DMS 273 (cell line): ENCODE data around the gene ALX3.

ENCODE experiments used
- DNase-seq: peaks from one replicate; lab custom pipeline; 2025; ENCODE audit not compliant: unreplicated experiment; lab: John Stamatoyannopoulos, UW

ALX3 gene

DNA sequence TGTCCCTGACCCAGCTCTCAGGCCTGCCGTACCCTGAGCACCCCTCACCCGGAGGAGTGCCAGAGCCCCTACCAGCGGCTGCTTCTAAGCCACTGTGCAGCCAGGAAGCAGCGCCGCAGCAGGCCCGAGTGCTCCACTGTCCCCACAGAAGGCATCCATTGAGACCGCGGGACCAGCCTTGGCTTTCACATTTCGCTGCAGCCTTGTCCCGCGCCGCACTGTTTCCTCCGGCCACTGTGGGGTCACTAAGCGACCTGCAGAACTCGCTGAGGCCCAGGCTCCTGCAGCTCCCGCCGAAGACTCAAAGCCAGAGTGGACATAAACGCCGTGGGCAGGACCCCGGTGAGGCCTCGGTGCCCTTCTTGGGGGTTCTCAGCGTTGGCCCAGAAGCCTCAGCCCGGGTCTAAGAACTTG, 3.0 kb downstream of the ALX3 start:
- no peak for DNase-seq

DNA sequence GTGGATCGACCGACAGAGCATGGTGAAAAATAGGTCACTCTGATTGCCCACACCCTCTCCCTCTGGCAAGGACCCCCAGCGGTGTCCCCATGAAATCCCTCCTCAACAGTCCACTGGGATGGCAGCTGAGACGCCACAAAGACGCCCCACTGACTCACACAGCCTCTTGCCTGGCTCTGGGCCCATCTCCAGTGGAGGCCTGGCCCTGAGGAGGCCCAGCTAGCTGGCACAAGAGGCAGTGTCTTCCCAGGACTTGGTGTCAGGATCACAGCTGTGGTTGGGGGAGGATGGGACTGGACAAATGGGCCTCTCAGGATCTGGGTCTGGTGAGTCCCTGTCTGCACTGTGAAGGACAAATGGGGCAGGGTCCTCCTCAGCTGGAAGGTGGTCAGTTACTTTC, 4.6 kb downstream of the ALX3 start:
- no peak for DNase-seq

DNA sequence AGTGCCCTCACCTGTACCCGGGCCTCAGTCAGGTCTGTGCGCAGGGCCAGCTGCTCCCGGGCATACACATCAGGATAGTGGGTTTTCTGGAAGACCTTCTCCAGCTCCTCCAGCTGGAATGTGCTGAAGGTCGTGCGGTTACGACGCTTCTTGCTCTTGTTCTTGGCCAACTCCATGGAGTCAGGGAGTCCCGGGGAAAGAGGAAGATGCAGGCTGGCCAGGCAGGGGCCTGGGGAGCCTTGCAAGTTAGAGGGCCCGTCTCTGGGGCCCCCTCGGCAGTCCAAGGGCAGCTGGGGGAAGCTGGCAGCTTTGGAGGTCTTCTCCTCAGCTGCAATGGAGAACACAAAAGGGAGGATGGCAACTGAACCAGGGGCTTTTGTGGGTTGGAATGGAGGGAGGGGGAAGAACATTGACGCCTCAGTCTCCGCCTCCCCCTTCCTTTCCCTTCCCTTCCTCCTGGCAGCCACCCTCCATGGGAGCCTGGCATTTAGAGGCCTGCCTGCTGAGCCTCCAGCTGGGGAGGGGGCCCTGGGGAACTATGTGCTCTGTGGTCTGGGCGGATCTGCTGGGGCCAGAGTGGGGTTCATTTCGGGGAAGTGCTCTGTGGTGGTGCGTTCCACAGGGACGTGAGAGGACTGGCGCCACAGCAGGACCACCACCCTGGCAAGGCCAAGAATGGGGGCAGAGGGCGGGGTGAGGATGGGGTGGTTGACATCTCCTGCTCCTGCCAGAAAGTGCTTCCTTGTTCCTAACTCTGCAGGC, 5.7 kb downstream of the ALX3 start:
- no peak for DNase-seq

DNA sequence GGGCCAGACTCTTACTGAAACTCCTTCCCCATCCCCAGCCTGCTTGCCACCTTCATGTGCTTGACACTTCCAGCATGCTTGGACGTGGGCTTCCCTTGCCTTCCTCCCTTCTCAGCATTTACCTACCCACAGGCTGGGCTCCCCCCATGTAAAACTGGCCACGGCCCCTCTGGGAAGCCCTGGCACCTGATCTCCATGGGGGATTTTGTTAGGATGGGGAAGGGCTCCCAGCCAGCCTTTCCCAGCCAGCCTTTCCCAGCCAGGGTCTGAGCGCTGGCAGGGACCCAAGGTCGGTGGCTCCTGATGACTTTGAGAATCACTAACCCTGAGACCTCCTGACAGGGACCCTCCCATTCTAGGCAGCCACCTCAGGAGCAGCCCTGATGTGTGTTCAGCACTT, 6.7 kb downstream of the ALX3 start:
- DNase-seq = no peak

DNA sequence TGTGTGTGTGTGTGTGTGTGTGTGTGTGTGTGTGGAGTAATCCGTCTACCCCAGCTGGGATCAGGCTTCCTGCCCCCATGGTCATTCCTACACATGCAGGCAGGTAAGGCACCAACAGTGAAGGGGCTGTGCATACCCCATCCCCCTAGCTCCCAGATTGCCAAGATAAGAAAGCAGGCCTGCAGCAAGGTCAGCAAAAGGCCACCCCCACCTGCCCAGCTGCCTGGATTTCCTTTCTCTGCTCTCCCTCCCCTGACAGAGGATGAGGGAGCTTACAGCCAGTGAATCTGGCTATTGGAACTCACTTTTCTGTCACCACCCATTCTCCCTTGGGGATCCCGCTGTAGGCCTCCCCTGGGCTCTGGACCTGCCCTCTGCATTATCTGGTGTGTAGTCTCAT, 7.9 kb downstream of the ALX3 start:
- DNase-seq = no peak

DNA sequence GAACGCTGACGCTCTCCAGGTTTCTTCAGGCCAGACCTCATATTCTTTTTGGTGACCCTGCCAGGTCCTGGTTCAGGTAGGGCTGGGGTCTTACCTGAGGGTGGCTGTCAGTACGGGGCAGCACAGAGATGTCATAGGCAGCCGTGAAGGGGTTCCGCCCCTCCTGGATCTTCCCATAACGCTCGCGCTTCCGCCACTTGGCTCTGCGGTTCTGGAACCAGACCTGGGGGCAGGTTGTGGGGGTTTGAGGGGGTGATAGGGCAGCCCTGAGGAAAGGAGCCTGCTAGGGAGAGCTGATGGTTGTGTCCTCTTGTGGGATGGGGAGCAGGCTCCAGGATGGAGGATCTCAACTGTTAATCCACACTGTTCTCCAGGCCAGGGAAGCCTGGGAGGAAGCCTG, 9.1 kb downstream of the ALX3 start:
- DNase-seq = no peak

DNA sequence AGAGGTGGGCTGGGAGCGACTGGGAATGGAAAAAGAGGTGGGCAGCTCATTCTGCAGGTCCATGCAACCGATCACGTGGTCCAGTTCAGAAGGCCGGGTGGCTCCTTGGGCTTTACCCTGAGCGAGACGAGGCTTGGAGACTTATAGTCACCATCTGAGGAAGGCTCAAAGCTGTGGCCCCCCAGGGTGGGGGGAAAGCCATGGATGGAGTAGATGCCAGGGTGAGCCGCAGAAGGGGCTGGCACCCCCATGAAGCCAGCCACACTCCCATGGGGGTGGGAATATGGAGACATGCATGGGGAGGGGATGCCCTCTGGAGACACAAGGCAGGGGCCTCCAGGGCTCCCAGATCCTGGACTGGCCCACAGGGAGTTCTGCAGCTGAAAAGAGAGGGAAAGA, 9.8 kb downstream of the ALX3 start:
- DNase-seq = no peak

DNA sequence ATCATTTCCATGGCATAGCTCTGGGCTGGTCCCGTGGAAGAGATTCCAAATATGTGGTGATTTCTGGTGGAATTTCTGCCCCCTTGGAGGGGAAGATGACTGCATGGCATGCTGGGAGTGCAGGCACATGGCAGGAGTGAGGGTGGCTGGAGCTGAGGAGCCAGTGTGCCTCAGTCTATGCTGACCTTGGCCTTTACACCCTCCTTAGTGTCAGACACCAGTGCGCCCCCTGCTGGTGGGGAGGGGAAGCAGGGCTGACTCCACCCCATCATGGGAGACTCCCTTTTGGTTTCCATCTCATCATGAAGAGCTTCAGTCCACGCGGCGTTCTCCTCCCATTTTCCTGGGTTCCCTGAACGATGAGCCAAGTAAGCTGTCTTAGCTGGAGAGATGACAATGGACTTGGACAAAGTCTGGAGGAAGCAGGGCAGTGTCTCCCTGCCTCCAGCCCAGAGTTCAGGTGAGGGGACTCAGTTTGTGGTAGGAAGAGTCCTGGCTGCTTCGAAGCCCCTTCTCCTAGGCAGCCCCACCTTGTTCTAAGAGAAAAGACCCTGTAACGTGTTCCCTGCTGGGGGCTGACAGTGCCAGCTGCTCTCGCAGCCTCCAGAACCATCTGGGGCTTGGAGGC, 10.3 kb downstream of the ALX3 start:
- peak; percentile 73 for DNase-seq

DNA sequence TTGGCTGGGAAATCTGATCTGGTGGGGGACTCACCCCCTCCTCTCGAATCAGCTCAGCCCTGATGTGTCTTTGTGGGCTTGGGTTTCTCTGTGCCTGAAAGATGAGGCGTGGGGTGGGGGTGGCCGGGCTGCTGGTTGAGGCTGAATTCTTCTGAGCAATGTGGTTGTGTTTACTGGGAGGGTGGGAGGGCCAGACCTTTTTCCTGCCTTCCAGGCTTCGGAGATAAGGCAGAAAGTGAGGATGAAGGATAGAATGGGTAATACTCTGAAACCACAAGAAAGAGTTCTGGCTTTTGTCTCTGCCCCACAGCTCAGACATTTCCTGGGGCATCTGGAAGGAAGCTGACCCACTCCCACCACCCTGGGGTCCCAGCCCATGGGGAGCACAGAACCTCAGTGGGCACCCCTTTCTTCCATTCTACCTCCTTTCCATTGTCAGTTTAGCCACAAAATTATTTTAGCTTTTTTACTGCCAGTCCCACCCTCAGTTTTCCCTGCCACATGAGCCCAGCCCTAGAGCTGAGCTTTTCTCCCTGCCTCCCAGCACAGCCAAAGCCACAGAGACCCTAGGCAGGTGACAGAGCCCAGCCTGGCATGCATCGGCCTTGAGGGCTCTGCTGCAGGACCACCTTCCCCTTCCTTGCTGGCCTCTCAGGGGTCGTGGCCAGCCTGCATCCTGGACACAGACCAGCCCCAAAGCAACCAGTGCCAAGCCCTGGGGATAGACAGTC, 11.2 kb downstream of the ALX3 start:
- no peak for DNase-seq

DNA sequence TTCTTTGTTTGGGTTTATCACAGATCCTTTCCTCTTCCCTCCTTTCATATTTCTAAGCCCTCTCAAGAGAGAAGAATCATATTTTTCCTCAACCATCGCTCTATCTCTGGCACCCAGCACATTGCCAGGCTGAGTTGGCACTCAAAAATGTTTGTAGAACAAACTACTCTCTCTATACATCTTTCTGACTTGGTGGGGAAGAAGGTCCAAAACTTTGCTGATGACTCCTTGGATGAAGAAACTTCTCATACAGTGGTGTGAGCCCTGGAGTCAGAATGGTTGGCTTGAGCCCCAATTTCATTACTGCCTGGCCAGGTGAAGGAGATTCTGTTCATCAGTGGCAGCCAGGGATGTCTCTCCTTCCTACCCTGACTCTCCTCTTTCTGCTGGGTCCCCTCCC, 11.9 kb downstream of the ALX3 start:
- DNase-seq = no peak

DNA sequence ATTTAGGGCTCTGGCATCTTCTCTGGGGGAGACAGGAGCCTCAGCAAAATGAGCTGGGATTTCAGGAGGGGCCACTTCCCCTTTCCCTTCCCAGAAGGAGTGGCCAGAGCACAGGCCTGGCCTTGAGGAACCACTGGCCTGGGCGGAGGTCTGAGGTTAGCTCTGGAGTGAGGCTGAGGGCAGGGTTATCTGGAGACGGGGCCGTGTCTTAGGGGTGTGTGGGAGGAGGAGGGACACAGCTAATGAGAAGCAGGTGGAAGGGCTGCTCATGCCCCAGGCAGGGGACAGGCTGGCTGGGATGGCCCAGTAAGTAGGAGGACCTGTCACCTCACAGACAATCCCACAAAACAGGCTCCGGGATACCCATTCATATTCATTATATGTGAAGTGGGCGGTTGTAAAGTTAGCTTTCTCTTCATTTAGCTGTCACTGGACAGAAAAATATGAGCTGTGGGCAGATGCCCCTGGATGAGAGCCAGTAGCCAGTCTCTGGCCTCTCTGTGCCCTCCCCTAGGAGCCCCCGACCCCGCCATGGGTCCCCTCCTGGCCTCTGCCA, 12.4 kb downstream of the ALX3 start:
- no peak for DNase-seq

DNA sequence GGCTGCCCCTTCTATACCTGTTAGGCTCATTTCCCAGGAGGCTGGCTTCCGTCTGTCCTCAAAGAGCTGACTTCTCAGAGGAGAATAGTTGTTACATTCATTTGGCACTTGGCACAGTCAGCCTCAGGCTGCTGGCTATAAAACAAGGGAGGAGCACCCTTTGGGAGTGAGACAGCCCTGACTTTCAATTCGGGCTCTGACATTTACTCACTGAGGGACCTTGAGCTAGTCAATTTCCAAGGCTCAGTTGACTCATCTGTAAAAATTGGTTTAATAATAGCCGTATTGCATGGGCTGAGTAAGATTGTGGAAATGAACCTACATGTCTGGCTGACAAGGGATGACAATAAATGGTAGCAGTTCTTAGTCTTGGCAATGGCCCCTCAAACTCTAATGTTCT, 13.7 kb downstream of the ALX3 start:
- DNase-seq = no peak

DNA sequence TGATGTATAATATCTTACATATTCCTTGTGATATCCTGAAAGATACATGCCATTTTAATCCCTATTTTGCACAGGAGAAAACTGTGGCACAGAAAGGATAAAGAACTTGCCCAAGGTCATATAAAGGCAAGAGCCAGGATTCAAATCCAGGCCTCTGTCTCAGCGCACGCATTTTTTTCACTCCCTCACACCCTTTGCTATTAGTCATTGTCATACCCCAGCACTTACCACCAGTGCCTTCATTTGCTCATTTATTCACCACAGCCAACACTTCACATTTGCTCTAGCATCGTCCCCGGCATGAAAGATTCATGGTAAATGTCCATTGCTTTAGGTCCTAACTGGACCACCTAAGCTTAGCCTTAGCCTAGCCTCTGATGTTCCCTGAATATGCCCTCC, 14.2 kb downstream of the ALX3 start:
- DNase-seq = no peak

DNA sequence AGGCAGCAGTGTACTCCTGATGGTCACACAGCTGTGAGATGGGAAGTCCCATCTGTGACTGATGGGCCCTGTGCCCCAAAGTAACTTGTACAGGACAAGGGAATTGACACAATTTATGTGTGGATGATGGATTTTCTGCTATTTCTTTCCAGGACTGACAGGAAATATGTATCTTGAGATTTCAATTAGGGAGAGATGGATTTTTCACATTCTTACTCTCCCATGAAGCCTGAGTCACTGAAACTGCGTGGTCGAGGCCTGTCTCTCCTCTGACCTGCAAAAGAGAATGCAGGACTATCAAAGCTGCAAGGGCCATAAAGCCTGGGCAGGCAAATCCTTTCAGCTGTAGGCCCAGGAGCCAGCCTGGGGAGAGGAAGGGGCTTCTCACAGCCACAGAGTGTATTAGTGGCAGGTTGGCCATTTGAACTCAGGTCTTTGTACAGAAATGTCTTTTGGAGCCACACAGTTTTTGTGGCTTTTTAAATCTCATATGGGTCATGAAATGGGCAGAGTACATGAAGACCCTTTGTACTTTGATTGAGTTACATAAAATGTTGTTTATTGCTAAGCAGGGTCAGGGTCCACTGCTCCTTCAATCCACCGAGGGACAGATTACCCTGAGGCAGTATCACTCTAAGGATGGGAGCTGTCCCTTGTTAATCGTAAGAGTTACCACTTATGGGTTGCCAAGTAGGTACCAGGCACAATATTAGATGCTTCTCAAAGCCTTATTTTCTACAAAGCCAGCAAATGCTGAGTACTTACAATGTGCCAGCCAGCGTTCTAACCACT, 14.8 kb downstream of the ALX3 start:
- DNase-seq = no peak

DNA sequence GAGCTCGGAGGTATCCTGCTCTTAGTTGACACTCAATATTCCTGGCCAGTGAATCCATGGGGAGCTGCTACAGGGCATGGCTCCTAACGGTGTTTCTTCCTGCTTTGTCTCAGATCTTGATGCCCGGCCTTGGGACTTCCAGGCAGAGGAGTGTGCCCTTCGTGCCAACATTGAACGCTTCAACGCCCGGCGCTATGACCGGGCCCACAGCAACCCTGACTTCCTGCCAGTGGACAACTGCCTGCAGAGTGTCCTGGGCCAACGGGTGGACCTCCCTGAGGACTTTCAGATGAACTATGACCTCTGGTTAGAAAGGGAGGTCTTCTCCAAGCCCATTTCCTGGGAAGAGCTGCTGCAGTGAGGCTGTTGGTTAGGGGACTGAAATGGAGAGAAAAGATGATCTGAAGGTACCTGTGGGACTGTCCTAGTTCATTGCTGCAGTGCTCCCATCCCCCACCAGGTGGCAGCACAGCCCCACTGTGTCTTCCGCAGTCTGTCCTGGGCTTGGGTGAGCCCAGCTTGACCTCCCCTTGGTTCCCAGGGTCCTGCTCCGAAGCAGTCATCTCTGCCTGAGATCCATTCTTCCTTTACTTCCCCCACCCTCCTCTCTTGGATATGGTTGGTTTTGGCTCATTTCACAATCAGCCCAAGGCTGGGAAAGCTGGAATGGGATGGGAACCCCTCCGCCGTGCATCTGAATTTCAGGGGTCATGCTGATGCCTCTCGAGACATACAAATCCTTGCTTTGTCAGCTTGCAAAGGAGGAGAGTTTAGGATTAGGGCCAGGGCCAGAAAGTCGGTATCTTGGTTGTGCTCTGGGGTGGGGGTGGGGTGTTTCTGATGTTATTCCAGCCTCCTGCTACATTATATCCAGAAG, 16.7 kb downstream of the ALX3 start:
- peak; percentile 72 for DNase-seq

DNA sequence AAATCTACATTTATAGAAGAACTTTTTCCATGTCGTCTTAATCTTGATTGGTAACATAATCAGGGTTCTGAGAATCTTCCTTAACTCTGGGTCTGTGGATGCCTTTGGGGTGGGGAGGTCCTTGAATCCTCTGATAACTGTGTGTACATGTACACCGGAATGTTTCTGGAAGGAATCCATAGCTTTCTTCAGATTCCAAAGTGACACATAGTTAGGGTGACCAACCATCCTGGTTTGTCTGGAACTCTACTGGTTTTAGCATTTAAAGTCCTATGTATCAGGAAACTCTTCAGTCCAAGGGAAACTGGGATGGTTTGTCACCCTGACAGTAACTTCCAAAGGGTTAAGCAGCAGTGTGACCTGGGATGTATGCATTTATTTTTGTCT, 19.2 kb downstream of the ALX3 start:
- DNase-seq = no peak

DNA sequence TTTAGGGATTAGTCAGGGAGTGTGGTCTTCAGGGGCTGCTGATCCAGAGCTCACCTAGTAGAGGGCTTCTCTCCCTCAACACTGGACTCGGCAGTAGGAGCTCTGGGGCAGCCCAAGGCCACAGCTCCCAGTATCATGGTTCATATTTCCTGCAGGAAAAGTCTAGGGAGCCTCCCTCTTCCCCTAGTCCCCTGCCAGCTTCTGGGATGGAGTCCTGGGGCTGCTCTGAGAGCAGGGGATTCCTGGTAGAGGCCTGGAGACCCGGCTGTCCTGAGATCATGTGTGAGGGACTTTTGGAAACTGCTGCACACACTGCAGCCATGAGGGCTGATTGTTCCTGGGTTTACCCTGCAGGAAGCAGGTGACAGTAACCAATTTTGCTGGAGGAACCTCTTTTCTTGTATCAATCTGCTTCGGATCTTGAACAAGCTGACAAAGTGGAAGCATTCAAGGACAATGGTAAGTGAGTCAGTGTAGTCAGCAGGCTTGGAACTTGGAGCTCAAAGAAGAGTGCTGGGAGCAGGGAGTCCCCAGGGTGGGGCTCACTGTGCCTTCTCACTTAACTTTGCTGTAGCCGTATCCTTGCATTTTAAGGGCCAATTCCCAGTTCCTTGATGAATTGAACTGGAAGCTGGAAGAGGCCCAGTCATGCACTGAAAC, 19.7 kb downstream of the ALX3 start:
- no peak for DNase-seq

DNA sequence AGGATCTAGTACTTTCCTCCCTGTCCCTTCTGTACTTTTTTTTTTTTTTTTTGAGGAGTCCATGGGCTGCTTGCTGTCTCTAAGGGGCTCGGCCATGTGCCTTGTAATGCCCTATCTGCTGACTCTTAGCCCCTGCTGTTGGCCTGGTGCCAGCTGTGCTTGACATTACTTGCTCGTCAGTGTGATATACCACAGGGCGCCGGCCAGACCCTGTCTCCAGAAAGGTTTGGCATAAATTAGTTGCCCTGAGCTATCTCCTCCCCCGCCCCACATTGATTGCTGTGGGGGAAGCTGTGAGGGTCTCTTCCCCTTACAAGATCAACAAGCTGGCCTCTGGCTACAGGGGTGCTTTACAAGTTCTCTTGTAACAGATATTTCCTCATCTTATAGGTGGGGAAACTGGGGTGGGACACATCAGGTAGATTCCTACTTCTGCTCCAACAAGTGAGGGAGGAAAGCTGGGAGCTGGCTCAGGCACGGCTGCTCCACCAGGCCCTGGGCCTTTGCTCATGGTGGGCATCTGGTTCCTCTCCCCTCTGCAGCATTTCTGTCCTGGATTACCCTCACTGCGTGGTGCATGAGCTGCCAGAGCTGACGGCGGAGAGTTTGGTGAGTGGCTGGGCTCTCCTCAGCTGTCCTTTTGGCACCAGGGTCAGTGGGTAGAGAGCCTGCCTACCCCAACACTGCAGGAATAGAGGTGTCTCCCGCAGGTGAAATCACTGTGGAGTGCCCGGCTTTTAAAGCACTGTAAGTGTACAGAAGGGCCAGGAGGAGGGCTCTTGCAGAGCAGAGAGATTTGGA, 20.5 kb downstream of the ALX3 start:
- peak; percentile 16 for DNase-seq
